ENCODE results near the gene AKAP13. TPM values are rescaled to one million over a fixed set of nuclear protein-coding genes. Genes with fewer than 3 reads are reported as not detected.

The AKAP13 gene
- total and polyA plus RNA-seq, 9 donors = 45.3 to 190 (median 98.6) TPM

DNA sequence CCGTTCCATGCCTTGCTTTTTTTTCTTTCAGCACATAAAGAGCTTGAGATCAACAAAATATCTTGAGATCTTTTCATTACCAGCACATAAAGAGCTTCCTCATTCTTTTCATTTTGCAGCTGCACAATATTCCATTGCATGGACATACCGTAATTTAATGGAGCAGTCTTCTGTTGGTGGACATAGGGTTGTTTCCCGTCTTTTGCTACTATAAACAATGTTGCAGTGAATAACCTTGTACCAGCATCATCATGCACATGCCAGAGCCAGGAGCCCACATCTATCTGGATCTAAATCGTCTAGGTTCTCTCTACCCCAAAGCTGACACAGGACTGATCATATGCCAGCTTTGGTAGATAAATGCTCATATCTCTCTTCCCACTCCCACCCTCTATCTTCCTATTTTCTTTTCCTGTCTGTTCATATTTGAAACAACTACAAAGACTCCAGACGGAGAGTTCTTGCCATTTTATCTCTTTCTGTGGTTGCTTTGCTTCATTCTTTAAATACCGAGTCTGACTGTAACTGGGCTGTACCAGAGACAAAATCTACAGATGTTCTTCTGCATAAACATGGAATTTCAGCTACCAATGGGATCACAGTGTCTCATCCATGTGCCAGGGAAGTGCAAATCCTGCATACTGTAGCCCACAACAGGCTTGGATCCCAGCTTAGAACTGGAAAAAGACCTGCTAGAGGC, 47.1 kb upstream of the AKAP13 start:
- Histone ChIP-seq H3K36me3 (no peaks in the 10 kb centered on the region), H3K27ac (no peak overlapping the region), H3K9me3 (no peaks in the 10 kb centered on the region), H3K4me1 (ENCODE audit: insufficient read depth) (peaks cover 8% of the 10 kb centered on the region), H3K4me3 (no peak overlapping the region), H3K27me3 (no peaks in the 10 kb centered on the region)
- 21 to 36% (median 21%) methylated on average over 6 of the region's 6 CpGs for WGBS, 3 donors
- DNase-seq = no peak
- intact Hi-C loops (cut with DNase I) = no loop called here
- TF ChIP-seq POLR2A (IDR thresholded peaks at IDR 0.05) = no peak
- TF ChIP-seq, protein P1, sequence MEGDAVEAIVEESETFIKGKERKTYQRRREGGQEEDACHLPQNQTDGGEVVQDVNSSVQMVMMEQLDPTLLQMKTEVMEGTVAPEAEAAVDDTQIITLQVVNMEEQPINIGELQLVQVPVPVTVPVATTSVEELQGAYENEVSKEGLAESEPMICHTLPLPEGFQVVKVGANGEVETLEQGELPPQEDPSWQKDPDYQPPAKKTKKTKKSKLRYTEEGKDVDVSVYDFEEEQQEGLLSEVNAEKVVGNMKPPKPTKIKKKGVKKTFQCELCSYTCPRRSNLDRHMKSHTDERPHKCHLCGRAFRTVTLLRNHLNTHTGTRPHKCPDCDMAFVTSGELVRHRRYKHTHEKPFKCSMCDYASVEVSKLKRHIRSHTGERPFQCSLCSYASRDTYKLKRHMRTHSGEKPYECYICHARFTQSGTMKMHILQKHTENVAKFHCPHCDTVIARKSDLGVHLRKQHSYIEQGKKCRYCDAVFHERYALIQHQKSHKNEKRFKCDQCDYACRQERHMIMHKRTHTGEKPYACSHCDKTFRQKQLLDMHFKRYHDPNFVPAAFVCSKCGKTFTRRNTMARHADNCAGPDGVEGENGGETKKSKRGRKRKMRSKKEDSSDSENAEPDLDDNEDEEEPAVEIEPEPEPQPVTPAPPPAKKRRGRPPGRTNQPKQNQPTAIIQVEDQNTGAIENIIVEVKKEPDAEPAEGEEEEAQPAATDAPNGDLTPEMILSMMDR (IDR thresholded peaks at IDR 0.05) = no peak
- no peak for TF ChIP-seq EP300 (IDR thresholded peaks at IDR 0.05)

DNA sequence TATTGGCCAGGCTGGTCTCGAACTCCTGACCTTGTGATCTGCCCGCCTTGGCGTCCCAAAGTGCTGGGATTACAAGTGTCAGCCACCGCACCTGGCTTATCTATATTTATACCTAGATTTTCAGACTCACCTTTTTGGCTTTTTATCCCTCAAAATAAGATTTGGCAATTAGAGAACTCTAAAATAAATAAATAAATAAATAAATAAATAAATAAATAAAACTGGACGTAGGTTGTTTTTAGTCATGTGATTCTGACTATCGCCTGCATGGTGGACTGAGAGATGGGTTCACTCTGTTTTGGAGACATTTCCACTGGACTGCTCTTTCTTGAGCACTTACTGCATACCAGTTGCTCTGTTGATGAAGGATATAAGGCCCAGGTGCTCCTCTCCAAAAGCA, 46.2 kb upstream of the AKAP13 start:
- H3K4me3 ChIP-seq = no peak overlapping the region
- H3K27me3 ChIP-seq = no peaks in the 10 kb centered on the region
- intact Hi-C loops (cut with DNase I) = no loop called here
- H3K36me3 ChIP-seq = no peaks in the 10 kb centered on the region
- 92 to 94% (median 94%) methylated on average over 6 of the region's 6 CpGs for WGBS, 3 donors
- no peak for DNase-seq
- TF ChIP-seq, protein P1 (IDR thresholded peaks at IDR 0.05) = no peak
- TF ChIP-seq POLR2A (IDR thresholded peaks at IDR 0.05) = no peak
- TF ChIP-seq EP300 (IDR thresholded peaks at IDR 0.05) = no peak
- peaks cover 8% of the 10 kb centered on the region for H3K4me1 ChIP-seq (ENCODE audit: insufficient read depth)
- H3K27ac ChIP-seq = no peak overlapping the region
- no peaks in the 10 kb centered on the region for H3K9me3 ChIP-seq

DNA sequence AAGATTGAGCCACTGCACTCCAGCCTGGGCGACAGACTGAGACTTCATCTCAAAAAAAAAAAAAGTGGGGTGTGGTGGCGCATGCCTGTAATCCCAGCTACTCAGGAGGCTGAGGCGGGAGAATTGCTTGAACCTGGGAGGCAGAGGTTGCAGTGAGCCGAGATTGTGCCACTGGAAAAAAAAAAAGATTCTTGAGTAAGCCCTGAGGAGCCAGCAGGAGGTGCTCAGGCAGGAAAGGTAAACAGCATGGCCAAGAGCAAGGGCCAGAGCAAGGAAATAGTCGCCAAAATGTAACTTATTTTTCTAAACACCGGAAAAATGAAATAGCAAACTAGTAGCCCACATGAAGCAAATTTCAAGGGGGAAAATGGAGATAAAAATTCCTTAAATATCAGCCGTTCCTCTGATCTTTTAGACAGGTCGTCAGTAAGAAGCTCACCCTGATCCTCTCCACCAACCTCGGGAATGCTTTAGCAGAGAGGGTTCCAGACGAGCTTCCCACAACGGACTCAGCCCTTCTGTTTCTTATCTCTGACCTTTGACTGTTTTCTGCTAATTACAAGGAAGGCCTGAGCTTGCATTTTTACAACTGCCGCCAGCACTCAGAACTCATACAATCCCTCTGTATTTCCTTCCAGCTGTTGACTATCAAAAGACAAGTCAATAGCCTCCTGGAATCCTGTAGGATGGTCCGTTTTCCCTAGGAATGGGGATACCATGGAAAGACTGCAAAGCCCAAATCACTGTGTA, 45.0 kb upstream of the AKAP13 start:
- TF ChIP-seq POLR2A (IDR thresholded peaks at IDR 0.05) (no peak), EP300 (IDR thresholded peaks at IDR 0.05) (no peak)
- TF ChIP-seq, protein P1 (IDR thresholded peaks at IDR 0.05) = no peak
- 27 to 38% (median 31%) methylated on average over 13 of the region's 13 CpGs for WGBS, 3 donors
- Histone ChIP-seq H3K27ac (no peak overlapping the region), H3K4me1 (ENCODE audit: insufficient read depth) (peaks cover 8% of the 10 kb centered on the region), H3K9me3 (no peaks in the 10 kb centered on the region), H3K4me3 (no peak overlapping the region), H3K27me3 (no peaks in the 10 kb centered on the region), H3K36me3 (no peaks in the 10 kb centered on the region)
- intact Hi-C loops (cut with DNase I) = loop anchor here in 1 of 4 donors (5.0 kb wide), 1 partner anchor 42 kb away; no protein-coding TSS in a partner anchor
- DNase-seq = no peak

DNA sequence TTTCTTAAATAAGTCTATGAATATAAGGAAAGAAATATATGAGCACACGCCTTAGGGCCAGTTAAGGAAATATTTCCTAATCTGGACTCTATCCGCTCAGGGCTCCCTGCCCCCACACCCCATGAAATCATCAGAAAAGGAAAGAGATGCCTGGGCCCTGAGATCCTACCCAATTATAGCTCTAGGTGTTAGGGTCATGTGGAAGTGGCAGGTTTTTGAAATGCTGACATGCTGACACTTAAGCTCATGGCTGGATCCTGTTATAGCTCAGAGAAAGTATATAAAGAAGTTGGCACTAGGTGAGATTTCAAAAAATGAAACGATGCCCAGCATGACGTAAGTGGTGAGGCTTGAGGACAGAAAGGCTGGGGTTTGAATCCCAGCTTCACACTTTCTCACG, 43.5 kb upstream of the AKAP13 start:
- DNase-seq = no peak
- H3K4me1 ChIP-seq (ENCODE audit: insufficient read depth) = peaks cover 4% of the 10 kb centered on the region
- intact Hi-C loops (cut with DNase I) = loop anchor here in 1 of 4 donors (5.0 kb wide), 1 partner anchor 40 kb away; no protein-coding TSS in a partner anchor
- no peak overlapping the region for H3K4me3 ChIP-seq
- WGBS, 3 donors = 73 to 78% (median 73%) methylated on average over 5 of the region's 5 CpGs
- TF ChIP-seq EP300 (IDR thresholded peaks at IDR 0.05) (no peak), POLR2A (IDR thresholded peaks at IDR 0.05) (no peak)
- no peaks in the 10 kb centered on the region for H3K27me3 ChIP-seq
- no peaks in the 10 kb centered on the region for H3K9me3 ChIP-seq
- no peak overlapping the region for H3K27ac ChIP-seq
- no peaks in the 10 kb centered on the region for H3K36me3 ChIP-seq

Measured in ovary (tissue), 9 donors.